Fibroblast of skin of right biceps (primary cell): ENCODE results near the gene IHH.
A peak's percentile ranks its signal among the peaks of the same experiment; 100 is the strongest.

ENCODE experiments used
- DNase-seq: peaks from one replicate; pipeline ENCODE4 v3.0.0-alpha.2; 2013

IHH gene

DNA sequence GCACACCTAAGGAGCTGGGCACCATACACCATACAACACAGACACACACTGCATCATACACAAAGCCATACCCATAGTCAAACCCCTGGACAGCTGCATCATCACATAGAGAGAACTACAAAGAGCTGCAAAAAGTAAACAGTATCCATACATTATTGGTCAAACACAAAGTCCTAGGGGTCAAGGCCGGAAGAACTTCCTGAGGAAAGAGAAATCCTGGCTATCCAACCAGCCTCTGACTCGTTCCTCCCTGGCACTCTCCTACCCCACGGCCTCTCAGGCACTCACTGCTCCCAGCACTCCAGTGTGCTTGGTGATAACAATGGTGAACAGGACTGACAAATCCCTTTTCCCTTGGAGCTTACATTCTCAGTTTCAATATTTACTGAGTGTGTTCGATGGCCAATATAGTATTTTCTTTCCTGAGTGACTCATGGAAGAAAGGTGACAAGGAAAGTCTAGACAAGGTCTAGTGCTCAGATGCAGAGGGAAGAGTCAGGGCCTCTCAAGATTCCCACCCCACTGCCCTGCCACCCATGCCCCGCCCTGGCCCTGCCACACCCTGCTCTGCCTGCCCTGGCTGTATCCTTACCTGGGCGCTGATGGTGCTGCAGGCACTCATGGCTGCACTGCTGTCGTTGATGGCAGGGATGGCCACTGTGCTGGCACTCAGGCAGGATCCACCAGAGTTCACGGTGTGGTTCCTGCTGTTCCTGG lies 22.8 kb downstream of the IHH start:
- DNase-seq: no peak

- no peak for DNase-seq
Observed at GRCh38 chr2:219035942-219036341, 24.8 kb downstream of the IHH start.

DNA sequence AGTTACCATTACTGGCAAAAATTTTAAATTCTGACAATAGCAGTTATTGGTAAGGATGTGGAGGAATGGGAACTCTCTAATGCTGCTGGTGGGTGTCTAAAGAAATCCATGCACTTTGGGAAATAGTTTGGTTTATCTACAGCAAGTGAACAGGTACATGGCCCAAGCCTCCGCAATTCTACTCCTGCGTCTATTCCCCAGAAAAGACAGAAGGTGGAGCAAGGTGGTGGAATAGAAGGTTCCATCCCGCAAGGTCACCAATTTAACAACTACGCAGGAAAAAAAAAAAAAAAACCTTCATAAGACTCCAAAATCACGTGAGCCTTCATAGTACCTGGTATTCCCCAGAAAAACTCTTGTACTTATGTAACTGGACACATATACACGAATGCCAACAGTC lies 25.9 kb downstream of the IHH start:
- no peak for DNase-seq

DNA sequence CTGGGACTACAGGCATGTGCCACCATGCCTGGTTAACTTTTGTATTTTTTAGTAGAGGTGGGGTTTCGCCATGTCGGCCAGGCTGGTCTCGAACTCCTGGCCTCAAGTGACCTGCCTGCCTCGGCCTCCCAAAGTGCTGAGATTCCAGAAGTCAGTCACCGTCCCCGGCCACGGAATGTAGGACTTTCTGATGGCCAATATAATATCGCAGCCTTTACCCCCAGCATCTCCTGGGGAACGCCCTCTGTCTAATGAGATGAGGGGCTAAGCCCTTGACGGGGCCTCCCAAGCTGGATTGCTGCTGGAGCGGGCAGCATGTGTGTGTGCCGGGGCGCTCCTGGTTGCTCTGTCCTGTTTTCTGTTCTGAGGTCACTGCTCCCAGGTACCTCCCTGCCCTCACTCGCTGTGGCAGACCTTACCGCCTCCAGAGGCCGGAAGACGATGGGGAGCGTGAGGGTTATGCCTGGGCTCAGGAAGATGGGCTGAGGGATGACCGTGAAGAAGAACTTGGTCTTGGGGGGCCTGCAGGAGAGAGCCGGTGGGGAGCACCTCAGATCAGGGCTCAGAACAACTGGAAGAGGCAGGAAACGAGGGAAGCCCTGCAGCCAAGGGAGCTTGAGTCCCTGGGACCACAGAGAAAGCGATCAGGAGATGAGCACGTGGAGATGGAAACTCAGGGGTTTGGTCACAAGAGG lies 28.5 kb downstream of the IHH start:
- no peak for DNase-seq

DNA sequence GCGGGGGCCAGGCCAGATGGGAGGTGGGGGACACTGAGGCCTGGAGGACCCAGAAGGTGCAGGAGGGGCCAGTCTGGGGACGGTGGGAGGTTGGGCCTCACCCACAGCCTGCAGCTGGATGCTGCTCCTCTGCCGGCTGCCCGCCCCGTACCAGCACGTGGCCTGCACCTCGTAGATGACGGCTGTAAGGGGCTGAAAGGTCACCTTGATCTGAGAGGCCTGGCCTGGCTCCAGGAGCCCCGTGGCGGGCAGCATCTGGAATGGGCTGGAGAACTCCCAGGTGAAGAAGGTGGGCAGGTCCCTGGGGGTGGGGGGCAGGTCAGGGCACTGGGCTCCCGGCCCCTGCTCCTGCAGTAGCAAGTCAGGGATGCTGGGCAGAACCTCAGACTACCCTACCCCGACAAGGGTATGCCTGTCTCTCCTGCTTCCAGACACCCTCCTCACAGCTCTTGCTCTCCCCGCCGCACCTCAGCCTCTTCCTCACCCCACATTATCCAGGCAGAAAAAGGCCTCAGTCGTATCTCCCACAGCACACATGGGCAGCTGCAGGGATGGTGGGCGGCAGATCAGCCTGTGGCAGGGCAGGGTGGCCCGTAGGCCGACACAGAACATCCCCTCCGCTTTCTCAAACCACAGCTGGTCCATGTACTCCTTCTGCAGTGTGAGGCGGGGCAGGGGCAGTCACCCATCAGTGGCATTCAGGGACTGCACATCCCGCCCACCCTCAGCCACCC lies 29.5 kb downstream of the IHH start:
- no peak for DNase-seq

DNA sequence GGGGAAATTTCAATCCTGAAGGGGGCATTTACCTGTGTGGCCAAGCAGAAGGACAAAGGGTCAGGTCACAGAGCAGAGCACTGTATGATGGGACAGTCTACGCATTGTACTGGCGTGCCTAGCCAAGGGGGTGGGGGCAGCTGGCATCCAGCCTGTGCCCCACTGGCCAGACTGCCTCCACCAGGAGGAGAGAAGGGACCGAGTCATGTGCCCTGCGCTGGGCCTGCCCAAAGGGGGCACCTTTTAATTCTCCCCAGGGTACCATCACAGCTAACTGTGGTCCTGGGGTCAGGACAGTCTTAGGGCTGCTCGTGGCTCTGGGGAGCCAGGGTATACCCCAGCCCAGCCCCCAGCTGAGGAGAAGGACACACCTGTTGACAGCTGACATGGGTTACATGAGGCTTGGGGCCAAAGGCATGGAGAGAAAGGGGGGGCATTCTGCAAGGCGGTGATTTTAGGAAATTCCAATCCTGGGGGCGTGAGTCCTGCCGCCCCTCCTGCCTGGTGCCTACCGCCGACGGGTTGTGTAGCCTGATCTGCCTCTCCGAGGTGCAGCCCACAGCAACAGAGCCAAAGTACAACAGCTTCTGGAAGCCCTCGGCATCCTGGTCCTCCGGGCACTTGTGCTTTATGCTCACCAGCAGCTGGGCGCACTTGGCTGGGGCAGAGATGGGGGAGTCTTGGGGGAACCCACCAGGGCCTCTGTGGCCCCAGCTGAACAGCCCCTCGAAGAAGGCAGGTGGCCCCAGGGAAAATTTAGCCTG lies 30.4 kb downstream of the IHH start:
- DNase-seq: no peak

GRCh38 chr2:219029829-219030165 lies 30.9 kb downstream of the IHH start:
- peak; percentile 62 for DNase-seq

DNA sequence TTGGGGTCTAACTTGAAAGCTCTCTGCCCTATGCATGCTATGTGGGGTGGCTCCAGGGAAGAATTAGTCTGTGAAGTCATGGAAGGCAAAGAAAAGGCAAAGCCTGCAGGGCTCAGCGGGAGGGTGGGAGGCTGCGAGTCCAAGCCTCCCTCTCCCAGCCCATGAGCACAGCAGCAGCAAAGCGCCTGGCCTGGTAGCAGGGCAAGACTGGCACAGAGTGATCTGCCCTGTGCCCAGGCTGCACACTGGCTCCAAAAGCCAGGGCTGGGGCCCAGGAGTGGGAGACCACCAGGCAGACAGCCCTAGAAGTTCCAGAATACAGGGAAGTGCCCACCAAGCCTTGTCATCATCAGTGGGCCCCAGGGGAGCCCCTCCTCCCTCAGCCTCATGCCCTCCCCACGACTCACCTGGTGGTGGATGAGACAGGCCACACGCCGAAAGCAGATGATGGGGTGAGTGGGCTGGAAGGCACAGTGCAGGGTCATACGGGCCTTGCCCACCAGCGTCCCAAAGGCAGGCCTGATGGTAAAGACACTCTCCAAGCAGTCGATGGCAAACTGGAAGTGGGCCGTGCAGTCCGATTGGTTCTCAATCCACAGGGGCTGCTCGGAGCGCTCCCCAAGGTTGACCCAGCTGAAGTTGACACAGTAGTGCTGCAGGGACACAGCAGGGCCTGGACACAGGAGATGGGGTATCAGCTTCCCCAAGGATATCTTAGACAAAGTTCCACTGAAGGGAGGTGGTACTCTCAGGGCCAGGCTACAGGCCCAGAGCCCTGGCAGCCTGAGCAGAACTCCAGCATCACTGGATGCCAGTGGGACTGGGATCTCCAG lies 31.5 kb downstream of the IHH start:
- no peak for DNase-seq

DNA sequence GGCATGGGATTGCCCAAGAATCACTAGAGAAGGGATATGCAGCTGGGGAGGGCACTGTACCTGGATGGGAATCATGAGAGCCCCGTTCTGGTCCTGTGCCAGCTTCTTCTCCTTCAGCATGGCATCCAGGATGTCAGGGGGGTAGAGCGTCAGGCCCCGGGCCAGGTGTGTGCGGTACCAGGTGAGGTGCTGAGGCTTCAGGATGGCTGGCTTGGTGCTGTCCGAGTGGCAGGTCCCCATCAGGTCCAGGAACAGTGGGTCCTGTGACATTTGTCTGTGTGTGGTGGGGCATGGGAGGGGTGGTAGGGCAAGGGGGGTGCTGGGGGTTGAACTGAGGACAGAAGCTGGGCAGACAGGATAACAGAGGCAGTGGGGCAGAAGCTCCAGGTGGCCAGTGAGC lies 32.6 kb downstream of the IHH start:
- DNase-seq: no peak

DNA sequence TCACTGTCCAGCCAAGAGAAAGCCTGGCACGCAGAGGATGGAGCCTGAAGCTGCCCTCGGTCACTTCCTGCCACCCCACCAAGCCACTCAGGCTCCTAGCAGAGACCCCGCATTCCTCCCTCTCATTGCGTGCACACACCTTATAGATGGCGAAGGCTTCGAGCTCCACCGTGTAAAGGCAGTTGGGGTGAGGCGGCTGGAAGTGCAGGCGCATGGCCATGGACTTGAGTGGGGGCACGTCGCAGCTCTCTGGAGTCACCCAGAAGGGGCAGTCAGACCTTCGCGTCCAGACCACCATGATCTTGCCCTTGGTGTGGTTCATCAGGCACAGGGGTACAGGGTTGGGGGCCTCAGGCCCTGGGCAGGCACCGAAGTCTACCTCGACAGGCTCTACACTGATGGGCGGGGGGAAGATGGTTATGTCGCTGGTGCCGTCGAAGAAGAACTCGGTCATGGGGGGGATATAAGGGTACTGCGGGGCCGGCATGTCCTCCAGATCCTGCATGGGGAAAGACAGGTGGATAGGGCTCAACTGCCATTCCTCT lies 33.1 kb downstream of the IHH start:
- DNase-seq: no peak

GRCh38 chr2:219026946-219027345 lies 33.8 kb downstream of the IHH start:
- DNase-seq: no peak

DNA sequence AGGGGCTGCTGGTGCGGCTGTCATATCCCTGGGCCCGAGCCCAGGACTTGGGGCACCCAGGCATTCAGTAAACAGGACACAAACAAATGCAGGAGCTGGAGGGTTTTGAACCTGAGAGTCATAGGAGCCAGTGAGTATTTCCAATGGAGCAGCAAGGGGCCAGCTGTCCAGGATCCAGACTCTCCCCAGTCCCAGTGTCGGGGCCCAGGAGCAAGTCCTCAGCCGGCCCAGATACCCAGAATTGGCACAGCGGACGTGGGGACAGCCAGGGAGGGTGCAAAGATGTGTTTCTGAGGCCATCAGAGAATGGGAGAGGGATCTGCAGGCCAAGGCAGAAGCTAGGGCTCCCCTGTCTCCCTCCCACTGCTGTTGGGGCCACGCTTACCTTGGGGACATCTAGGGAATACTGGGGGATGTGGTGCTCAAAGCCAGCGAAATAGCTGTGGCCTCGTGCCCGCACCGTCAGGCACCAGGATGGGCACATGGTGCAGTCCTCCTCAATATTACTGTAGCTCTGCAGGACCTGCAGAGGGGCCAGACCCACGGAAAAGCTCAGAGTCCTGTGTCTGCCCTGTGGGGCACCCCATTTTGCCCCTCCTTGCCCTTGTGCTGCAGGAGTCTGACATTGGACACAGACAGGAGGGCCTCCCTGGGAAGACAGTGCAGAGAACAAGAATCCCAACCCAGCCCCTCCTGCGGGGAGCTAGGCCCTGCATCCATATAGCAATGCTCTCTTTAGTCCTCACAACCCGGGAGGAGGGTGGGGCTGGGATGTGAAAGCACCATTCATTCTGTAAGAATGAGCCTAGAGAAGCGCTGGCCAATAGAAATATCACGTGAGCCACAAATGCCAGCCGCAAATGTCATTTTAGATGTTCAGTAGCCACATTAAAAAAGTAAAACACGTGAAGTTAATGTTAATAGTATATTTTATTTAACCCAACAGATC lies 34.8 kb downstream of the IHH start:
- no peak for DNase-seq

- no peak for DNase-seq
Observed at GRCh38 chr2:219024059-219024458, 36.7 kb downstream of the IHH start.

DNA sequence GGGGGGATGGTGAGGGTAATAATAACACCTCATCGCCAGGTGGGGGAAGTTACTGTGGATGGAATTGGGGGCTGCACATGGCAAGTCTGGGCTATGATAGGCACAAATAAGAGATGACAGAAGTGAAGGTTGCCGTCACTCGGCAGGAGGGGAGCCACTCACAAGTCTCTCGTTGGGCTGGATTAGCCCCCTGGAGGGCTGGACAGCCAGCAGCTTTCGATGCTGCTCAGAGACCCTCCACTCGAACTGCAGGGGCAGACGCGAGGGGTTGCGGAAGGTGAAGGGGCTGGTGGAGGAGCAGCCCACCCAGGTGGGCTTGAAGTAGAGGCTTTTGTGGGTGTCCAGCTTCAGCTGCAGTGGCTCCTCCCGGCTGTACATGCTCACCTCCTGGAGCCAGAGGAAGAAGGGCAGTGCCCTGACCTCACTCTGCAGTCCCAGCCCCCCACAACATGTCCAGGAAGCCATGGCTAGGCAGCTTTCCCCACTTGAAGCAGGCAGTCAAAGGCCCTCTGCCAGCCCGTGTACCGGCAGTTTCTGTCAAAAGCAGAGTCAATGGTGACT lies 37.6 kb downstream of the IHH start:
- no peak for DNase-seq

GRCh38 chr2:219022616-219023015 lies 38.1 kb downstream of the IHH start:
- DNase-seq: no peak

- DNase-seq: no peak
Observed at GRCh38 chr2:219022041-219022440, 38.7 kb downstream of the IHH start.

GRCh38 chr2:219021591-219021990 lies 39.1 kb downstream of the IHH start:
- DNase-seq: no peak

DNA sequence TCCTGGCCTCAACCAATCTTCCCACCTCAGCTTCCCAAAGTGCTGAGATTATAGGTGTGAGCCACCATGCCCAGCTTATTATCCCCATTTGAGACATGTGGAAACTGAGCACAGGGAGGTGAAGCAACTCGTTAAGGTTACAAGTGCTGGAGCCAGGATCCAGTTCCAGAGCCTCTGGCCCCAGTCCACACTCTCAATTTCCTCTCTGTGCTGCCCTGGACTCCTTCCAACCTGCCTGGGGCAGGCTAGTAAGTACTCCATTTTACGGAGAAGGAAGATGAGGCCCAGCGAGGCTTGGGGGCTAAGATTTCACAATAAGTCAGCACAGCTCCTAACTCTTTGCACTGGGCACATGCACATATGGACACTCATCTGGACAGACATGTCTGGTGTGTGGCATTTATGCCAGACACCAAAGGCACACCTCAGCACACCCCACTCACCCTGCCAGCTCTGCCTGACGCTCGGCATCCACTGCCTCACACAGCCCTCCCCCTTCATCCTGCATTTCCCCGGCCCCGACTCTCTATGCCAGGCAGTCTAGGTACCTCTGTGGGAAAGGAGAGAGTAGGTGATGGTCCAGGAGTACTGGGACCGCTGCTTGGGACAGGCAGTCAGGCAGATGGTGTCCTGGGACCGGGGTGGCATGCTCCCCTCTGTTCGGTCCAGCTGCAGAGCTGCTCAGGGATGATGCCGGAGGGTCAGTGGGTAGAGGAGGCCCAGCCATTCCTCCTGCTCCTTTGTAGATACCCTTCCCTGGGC lies 39.9 kb downstream of the IHH start:
- DNase-seq: no peak

- DNase-seq: no peak
Observed at GRCh38 chr2:219019436-219019835, 41.3 kb downstream of the IHH start.

- DNase-seq: no peak
Observed at GRCh38 chr2:219018726-219019125, 42.0 kb downstream of the IHH start.
